Body of pancreas (tissue), 4 donors: Measurements from ENCODE around the gene HORMAD2.

Source experiments
- CTCF ChIP-seq, 7 experiments: fragments of 450-650 bp in 4 of 7; fragments of 200-600 bp in 3 of 7; sonication (generic) in 3 of 7; IDR thresholded peaks; one replicate each; pipeline ENCODE4 v1.5.1; 2016 to 2019; ENCODE audit warnings: antibody characterized with exemption in 7 of 7
- POLR2A ChIP-seq, 3 donors: fragments of 450-650 bp; IDR thresholded peaks; one replicate each; pipeline ENCODE4 v1.6.1; 2016; ENCODE audit warnings: antibody characterized with exemption in 3 of 3, mild to moderate bottlenecking in 2 of 3

DNA sequence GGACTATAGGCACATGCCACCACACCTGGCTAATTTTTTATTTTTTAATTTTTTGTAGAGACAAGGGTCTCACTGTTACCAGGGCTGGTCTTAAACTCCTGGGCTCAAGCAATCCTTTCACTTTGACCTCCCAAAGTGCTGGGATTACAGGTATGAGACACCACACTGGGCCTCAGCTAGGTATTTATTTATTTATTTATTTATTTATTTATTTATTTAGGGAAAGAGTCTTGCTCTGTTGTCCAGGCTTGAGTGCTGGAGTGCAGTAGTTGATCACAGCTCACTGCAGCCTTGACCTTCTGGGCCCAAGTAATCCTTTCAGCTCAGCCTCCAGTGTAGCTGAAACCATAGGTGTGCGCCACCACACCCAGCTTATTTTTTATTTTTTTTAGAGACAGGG lies 43.2 kb downstream of the HORMAD2 start:
- TF ChIP-seq POLR2A (IDR thresholded peaks at IDR 0.05) (no peak), CTCF (IDR thresholded peaks at IDR 0.05) (no peak)
